ENCODE measurements around the gene WDR27. TPM values are rescaled to one million over a fixed set of nuclear protein-coding genes. Genes with fewer than 3 reads are reported as not detected.
"Not testable (repeated sequence)": the region's sequence is repeated elsewhere in the genome, so short reads cannot be mapped to it uniquely, and the experiment has no call there.

Gene WDR27
- total and polyA plus RNA-seq, 12 donors = 3.2 to 12.0 (median 6.6) TPM

- no peak for ATAC-seq
- WGBS, 2 donors = 86 to 88% methylated on average over 27 of the region's 27 CpGs
- no peak for DNase-seq
- intact Hi-C loops (cut with DNase I) = no loop called here
- Histone ChIP-seq H3K27ac (no peak overlapping the region), H3K27me3 (no peaks in the 10 kb centered on the region), H3K36me3 (no peaks in the 10 kb centered on the region), H3K4me1 (peaks cover 0 to 9% (median 0%) of the 10 kb centered on the region in 9 donors), H3K9me3 (no peaks in the 10 kb centered on the region), H3K4me3 (no peak overlapping the region)
- no peak for TF ChIP-seq CTCF (IDR thresholded peaks at IDR 0.05)
Observed at GRCh38 chr6:169445661-169446581, 255.9 kb downstream of the WDR27 start.

- Histone ChIP-seq H3K27ac (no peak overlapping the region), H3K4me3 (no peak overlapping the region), H3K27me3 (no peaks in the 10 kb centered on the region), H3K36me3 (no peaks in the 10 kb centered on the region), H3K9me3 (no peaks in the 10 kb centered on the region), H3K4me1 (peaks cover 0 to 4% (median 0%) of the 10 kb centered on the region in 9 donors)
- DNase-seq = no peak
- TF ChIP-seq CTCF (IDR thresholded peaks at IDR 0.05) = peak in 1 of 9 donors; percentile 7
- intact Hi-C loops (cut with DNase I) = no loop called here
- 87 to 89% methylated on average over 7 of the region's 7 CpGs for WGBS, 2 donors
- no peak for ATAC-seq
Observed at GRCh38 chr6:169445227-169445626, 256.6 kb downstream of the WDR27 start.

- Histone ChIP-seq H3K27ac (no peak overlapping the region), H3K4me3 (no peak overlapping the region), H3K4me1 (no peaks in the 10 kb centered on the region), H3K9me3 (no peaks in the 10 kb centered on the region), H3K36me3 (no peaks in the 10 kb centered on the region), H3K27me3 (no peaks in the 10 kb centered on the region)
- no peak for DNase-seq
- no peak for TF ChIP-seq CTCF (IDR thresholded peaks at IDR 0.05)
- intact Hi-C loops (cut with DNase I) = no loop called here
- WGBS, 2 donors = 83 to 90% methylated on average over 5 of the region's 5 CpGs
- no peak for ATAC-seq
Observed at GRCh38 chr6:169441292-169441691, 260.5 kb downstream of the WDR27 start.

GRCh38 chr6:169439710-169440109 is 262.1 kb downstream of the WDR27 start:
- DNase-seq (no peak), ATAC-seq (no peak)
- WGBS, 2 donors = 0 to 4% methylated on average over 1 of the region's 1 CpG
- peaks cover 0 to 8% (median 2%) of the 10 kb centered on the region in 11 donors for H3K9me3 ChIP-seq
- H3K4me1 ChIP-seq = no peaks in the 10 kb centered on the region
- no peak overlapping the region for H3K27ac ChIP-seq
- no peak for TF ChIP-seq CTCF (IDR thresholded peaks at IDR 0.05)
- H3K27me3 ChIP-seq = no peaks in the 10 kb centered on the region
- H3K36me3 ChIP-seq = no peaks in the 10 kb centered on the region
- no peak overlapping the region for H3K4me3 ChIP-seq
- intact Hi-C loops (cut with DNase I) = no loop called here

GRCh38 chr6:169434554-169434953 is 267.3 kb downstream of the WDR27 start:
- H3K36me3 ChIP-seq; H3K4me1 ChIP-seq; H3K27me3 ChIP-seq; intact Hi-C loops (cut with DNase I); ATAC-seq; H3K4me3 ChIP-seq; DNase-seq; H3K27ac ChIP-seq: not testable (repeated sequence)
- H3K9me3 ChIP-seq = peaks cover 0 to 58% (median 40%) of the 10 kb centered on the region in 11 donors

Measured in heart right ventricle (tissue), 16 donors.